ENCODE data around the gene TMOD3. TPM values are rescaled to one million over a fixed set of nuclear protein-coding genes. Genes with fewer than 3 reads are reported as not detected.

Gene TMOD3
- 62.0 and 108 TPM in 2 replicates for total RNA-seq

DNA sequence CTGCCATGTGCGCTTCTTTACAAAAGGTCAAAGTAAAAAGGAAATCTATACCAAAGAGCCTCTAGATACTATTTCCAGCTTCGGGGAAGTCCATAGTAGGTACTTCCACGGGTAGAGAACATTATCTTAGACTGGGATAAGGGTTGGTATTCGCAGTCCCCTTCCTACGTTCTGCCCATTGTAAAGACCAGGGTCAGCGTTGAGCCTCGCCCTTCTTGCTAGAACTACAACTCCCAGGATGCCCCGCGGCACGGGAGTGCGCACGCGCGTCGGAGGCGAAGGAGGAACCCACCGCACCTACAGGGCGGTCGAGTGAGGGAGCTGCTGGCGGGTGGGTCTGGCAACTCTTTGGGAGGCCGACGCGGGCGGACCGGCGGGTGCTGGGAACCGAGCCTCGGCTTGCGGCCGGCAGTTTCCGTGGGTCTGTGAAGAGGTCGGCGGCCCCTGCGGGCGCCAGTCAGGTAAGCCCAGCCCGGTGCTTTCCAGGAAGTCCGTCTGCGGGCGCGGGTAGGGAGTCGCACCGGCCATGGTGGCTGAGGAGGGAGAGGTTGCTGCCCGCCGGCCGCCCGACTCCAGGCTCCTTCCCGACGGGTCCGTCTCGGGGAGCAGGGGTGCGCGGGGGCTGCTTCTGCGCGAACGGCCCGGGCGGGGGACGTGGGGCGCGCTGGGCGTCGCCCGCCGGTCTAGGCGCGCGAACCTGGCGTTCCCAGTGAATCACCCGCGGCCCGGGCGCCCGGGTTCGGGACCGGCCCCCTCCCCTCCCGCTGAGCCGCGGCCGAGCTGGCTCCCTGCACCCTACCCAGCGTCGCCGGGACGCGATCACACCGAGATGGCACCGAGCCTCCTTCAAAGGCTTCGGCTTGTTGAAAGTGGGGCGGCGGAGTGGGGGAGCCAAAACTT, at the start of gene TMOD3:
Gene TMOD3, plus strand, starts transcription at position 278 of the 900 bp plus-strand sequence. CDS start 33,232 bp downstream, outside the sequence.

Other genes with a start within 250 kb of the TMOD3 start
- 8.3 and 15.0 TPM in 2 replicates for gene DMXL2, start 206.9 kb upstream of the TMOD3 start, total RNA-seq
- gene SCG3, start 148.2 kb upstream of the TMOD3 start, total RNA-seq = 0.25 TPM in 1 of 2 replicates, not detected in the other
- gene LYSMD2, start 92.0 kb upstream of the TMOD3 start, total RNA-seq = 8.1 and 13.5 TPM in 2 replicates
- gene TMOD2, start 78.1 kb upstream of the TMOD3 start, total RNA-seq = 6.5 and 20.7 TPM in 2 replicates
- 20.6 and 45.0 TPM in 2 replicates for gene LEO1, start 142.1 kb downstream of the TMOD3 start, total RNA-seq
- gene MAPK6, start 189.6 kb downstream of the TMOD3 start, total RNA-seq = 21.2 and 38.1 TPM in 2 replicates